A549 (cell line): Measurements from ENCODE around the gene TSPAN19. TPM values are rescaled to one million over a fixed set of nuclear protein-coding genes. Genes with fewer than 3 reads are reported as not detected.

ENCODE experiments used
- ATAC-seq, 2 experiments: fragments of 200-7000 bp in 1 of 2; fragments of >200 bp in 1 of 2; cut with Nextera tagmentation in 1 of 2; cut with Tn5 transposase in 1 of 2; 3 replicates each; pipeline versions ENCODE4 v1.8.0 to v1.9.1; 2018 to 2020; ENCODE audit warnings: mild to moderate bottlenecking in 1 of 2, moderate library complexity in 1 of 2
- CTCF ChIA-PET: fragments of 300-600 bp; sonication (Branson Sonifier 250); formaldehyde crosslinking; extraction: SDS; loops from one replicate; lab custom pipeline; 2021; ENCODE audit warnings: antibody characterized with exemption, inconsistent platforms; lab: Yijun Ruan, JAX
- POLR2A ChIA-PET: fragments of 350-600 bp; formaldehyde crosslinking; extraction: SDS; loops from one replicate; lab custom pipeline; 2021; ENCODE audit warnings: antibody characterized with exemption, inconsistent platforms; lab: Yijun Ruan, JAX
- DNase-seq, 2 experiments: peaks; one replicate each; pipeline versions ENCODE4 v3.0.0 to v3.0.0-alpha.2; 2011 to 2016; ENCODE audit warnings: low read depth in 1 of 2, low spot score in 1 of 2
- FAIRE-seq: peaks from 2 replicates; lab custom pipeline; 2011; peaks lifted over from hg19 to GRCh38; lab: Jason Lieb, UNC
- H3K27ac ChIP-seq, 2 experiments: fragments of >200 bp; sonication (Bioruptor Twin); formaldehyde crosslinking; 3 replicates each; pipeline ENCODE4 v1.5.1; 2016 to 2017
- H3K4me1 ChIP-seq: fragments of >200 bp; sonication (Bioruptor Twin); formaldehyde crosslinking; 3 replicates; pipeline ENCODE4 v1.6.1; 2016
- H3K4me2 ChIP-seq: fragments of >200 bp; sonication (Bioruptor Twin); formaldehyde crosslinking; 3 replicates; pipeline ENCODE4 v1.6.1; 2016
- H3K4me3 ChIP-seq: fragments of >200 bp; sonication (Bioruptor Twin); formaldehyde crosslinking; 3 replicates; pipeline ENCODE4 v1.5.1; 2016
- H3K9me3 ChIP-seq: fragments of >200 bp; sonication (Bioruptor Twin); formaldehyde crosslinking; 3 replicates; pipeline ENCODE4 v1.6.1; 2016
- BHLHE40 ChIP-seq: IDR thresholded peaks from 2 replicates; pipeline ENCODE4 v1.6.1; 2012; ENCODE audit warnings: low read depth, low read length, inconsistent platforms
- CBX8 ChIP-seq: fragments of 200-600 bp; sonication (generic); IDR thresholded peaks from 2 replicates; pipeline ENCODE4 v1.6.1; 2016
- CEBPB ChIP-seq, 2 experiments: fragments of >200 bp in 1 of 2; sonication (Bioruptor Twin) in 1 of 2; formaldehyde crosslinking in 1 of 2; IDR thresholded peaks; 2 replicates each; pipeline ENCODE4 v1.6.1; 2012 to 2016
- EHF ChIP-seq: fragments of 250-450 bp; sonication (Bioruptor Pico); IDR thresholded peaks from 2 replicates; pipeline ENCODE4 v1.5.0; 2020; ENCODE audit warnings: mild to moderate bottlenecking
- ELK1 ChIP-seq: fragments of 150-350 bp; IDR thresholded peaks from 2 replicates; pipeline ENCODE4 v1.6.1; 2014; ENCODE audit warnings: low read depth, mild to moderate bottlenecking, low read length
- FOSB ChIP-seq: fragments of 250-450 bp; sonication (Bioruptor Pico); IDR thresholded peaks from 2 replicates; pipeline ENCODE4 v1.5.0; 2020; ENCODE audit warnings: mild to moderate bottlenecking, moderate library complexity
- FOSL2 ChIP-seq, 2 experiments: fragments of 450-650 bp in 1 of 2; fragments of >200 bp in 1 of 2; sonication (Bioruptor Twin) in 1 of 2; formaldehyde crosslinking; IDR thresholded peaks; 2 replicates each; pipeline versions ENCODE4 v1.5.0 to v1.6.1; 2016 to 2020; ENCODE audit warnings: mild to moderate bottlenecking in 1 of 2, moderate library complexity in 1 of 2
- HOXB5 ChIP-seq: fragments of 250-450 bp; sonication (Bioruptor Pico); IDR thresholded peaks from 2 replicates; pipeline ENCODE4 v1.5.0; 2020; ENCODE audit warnings: mild to moderate bottlenecking, moderate library complexity
- JUNB ChIP-seq: fragments of >200 bp; sonication (Bioruptor Twin); formaldehyde crosslinking; IDR thresholded peaks from 2 replicates; pipeline ENCODE4 v1.6.1; 2016
- KDM1A ChIP-seq: fragments of 200-600 bp; sonication (generic); IDR thresholded peaks from 2 replicates; pipeline ENCODE4 v1.6.1; 2016; ENCODE audit warnings: low read depth, mild to moderate bottlenecking
- NFE2L2 ChIP-seq: fragments of 150-350 bp; conservative IDR thresholded peaks from 2 replicates; pipeline ENCODE4 v1.6.1; 2014; ENCODE audit warnings: low read length
- NR3C1 ChIP-seq: fragments of >200 bp; sonication (Bioruptor Twin); formaldehyde crosslinking; IDR thresholded peaks from 3 replicates; pipeline ENCODE4 v1.6.1; 2017
- PHF8 ChIP-seq: fragments of 200-600 bp; sonication (generic); IDR thresholded peaks from 2 replicates; pipeline ENCODE4 v1.6.1; 2016; ENCODE audit warnings: low read depth, mild to moderate bottlenecking, antibody characterized with exemption, moderate library complexity, borderline replicate concordance
- RCOR1 ChIP-seq: fragments of 150-350 bp; IDR thresholded peaks from 2 replicates; pipeline ENCODE4 v1.6.1; 2014; ENCODE audit warnings: antibody characterized with exemption, low read length, low read depth
- REST ChIP-seq: fragments of 200-600 bp; sonication (generic); IDR thresholded peaks from 2 replicates; pipeline ENCODE4 v1.6.1; 2016; ENCODE audit warnings: antibody characterized with exemption, mild to moderate bottlenecking, moderate library complexity
- RFX5 ChIP-seq: fragments of 450-650 bp; IDR thresholded peaks from 2 replicates; pipeline ENCODE4 v1.7.1; 2014; ENCODE audit warnings: antibody characterized with exemption, mild to moderate bottlenecking, moderate library complexity
- RNF2 ChIP-seq: fragments of 200-600 bp; sonication (generic); IDR thresholded peaks from 2 replicates; pipeline ENCODE4 v1.6.1; 2016; ENCODE audit warnings: low read depth, mild to moderate bottlenecking, antibody characterized with exemption, moderate library complexity, borderline replicate concordance
- SMC3 ChIP-seq: fragments of >200 bp; sonication (Bioruptor Twin); formaldehyde crosslinking; IDR thresholded peaks from 3 replicates; pipeline ENCODE4 v1.6.1; 2018; ENCODE audit warnings: inconsistent platforms
- TFCP2L1 ChIP-seq: fragments of 250-450 bp; sonication (Bioruptor Pico); IDR thresholded peaks from 2 replicates; pipeline ENCODE4 v1.5.0; 2021; ENCODE audit warnings: mild to moderate bottlenecking
- WGBS: methylation state at CpG from one replicate; pipeline ENCODE4 v1.1.6; 2017; ENCODE audit errors: missing lambda C conversion rate; 5-methylcytosine and 5-hydroxymethylcytosine counted together
- polyA plus RNA-seq, 4 experiments: library from polyadenylated mRNA; depleted of rRNA in 3 of 4; stranded (reverse); fragments of >200 nt; fragmentation: RNase III in 1 of 4; extraction: RNeasy Plus Mini Kit Qiagen cat#74134 plus additional on column Dnase treatment in 1 of 4; gene quantifications; 2 replicates in 3 of 4; 3 replicates in 1 of 4; pipeline ENCODE4 v1.2.3, GENCODE V29; 2011 to 2017
- TF ChIP-seq, protein P1 (sequence below): IDR thresholded peaks from 2 replicates; pipeline ENCODE4 v1.6.1; 2012
- TF ChIP-seq, protein P2 (sequence below): fragments of 450-650 bp; IDR thresholded peaks from 2 replicates; pipeline ENCODE4 v1.6.1; 2014; ENCODE audit warnings: antibody characterized with exemption

The TSPAN19 gene
- polyA plus RNA-seq, 2 of the 4 experiments (the other 2 are of a cell fraction) = 0.12 to 0.36 TPM

DNA sequence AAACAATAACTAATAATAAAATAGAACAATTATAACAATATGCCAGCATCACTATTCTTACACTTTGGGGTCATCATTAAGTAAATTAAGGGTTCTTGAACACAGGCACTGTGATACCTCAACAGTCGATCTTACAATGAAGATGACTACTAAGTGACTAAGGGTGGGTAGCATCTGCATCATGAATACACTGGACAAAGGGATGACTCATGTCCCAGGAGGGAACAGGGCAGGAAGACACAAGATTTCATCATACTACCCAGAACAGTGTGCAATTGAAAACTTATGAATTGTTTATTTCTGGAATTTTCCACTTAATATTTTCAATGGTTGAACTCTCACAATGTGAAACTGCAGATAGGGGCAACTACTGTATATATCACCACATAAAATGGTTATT is 19.7 kb downstream of the TSPAN19 start:
- Histone ChIP-seq H3K9me3 (no peaks in the 10 kb centered on the region), H3K4me3 (no peak overlapping the region), H3K4me1 (peaks cover 16% of the 10 kb centered on the region; the same call in 2 of the 3 replicates), H3K27ac (peak overlapping the region in 1 of 2 experiments; percentile 52; a peak in 3 of 6 replicates), H3K4me2 (peak overlapping the region; percentile 34)
- ATAC-seq = peak; percentile 93 to 98
- DNase-seq = peak; percentile 33 to 78
- TF ChIP-seq BHLHE40 (no peak), JUNB (peak; percentile 61), ELK1 (no peak), PHF8 (no peak), CEBPB (IDR thresholded peaks at IDR 0.05) (peak; percentile 48 to 66; a peak in 3 of 4 replicates), FOSL2 (IDR thresholded peaks at IDR 0.05) (peak; percentile 68; the same call in 1 of the 2 replicates), FOSL2 (CRISPR knock-in tag; IDR thresholded peaks at IDR 0.05) (peak; percentile 87)
- ChIA-PET CTCF (no interaction called here), POLR2A (no interaction called here)
- FAIRE-seq = no peak
- whole genome bisulfite sequencing = 3% methylated on average over 1 of the region's 1 CpG

- CTCF ChIA-PET = no interaction called here
- Histone ChIP-seq H3K4me2 (peak overlapping the region; percentile 7), H3K4me3 (no peak overlapping the region), H3K9me3 (no peaks in the 10 kb centered on the region), H3K27ac (0 out of 6 replicates have a peak overlapping the region, but pooled peaks of 1 of the 2 experiments have one; percentile 0), H3K4me1 (no peaks in the 10 kb centered on the region)
- POLR2A ChIA-PET = no interaction called here
- FAIRE-seq (no peak), DNase-seq (peak in 1 of 2 experiments; percentile 13), ATAC-seq (no peak; a peak in 1 of 6 replicates)
- TF ChIP-seq, protein P1, sequence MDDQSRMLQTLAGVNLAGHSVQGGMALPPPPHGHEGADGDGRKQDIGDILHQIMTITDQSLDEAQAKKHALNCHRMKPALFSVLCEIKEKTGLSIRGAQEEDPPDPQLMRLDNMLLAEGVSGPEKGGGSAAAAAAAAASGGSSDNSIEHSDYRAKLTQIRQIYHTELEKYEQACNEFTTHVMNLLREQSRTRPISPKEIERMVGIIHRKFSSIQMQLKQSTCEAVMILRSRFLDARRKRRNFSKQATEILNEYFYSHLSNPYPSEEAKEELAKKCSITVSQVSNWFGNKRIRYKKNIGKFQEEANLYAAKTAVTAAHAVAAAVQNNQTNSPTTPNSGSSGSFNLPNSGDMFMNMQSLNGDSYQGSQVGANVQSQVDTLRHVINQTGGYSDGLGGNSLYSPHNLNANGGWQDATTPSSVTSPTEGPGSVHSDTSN = no peak
- TF ChIP-seq, protein P2, sequence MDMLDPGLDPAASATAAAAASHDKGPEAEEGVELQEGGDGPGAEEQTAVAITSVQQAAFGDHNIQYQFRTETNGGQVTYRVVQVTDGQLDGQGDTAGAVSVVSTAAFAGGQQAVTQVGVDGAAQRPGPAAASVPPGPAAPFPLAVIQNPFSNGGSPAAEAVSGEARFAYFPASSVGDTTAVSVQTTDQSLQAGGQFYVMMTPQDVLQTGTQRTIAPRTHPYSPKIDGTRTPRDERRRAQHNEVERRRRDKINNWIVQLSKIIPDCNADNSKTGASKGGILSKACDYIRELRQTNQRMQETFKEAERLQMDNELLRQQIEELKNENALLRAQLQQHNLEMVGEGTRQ = no peak
- no peak for TF ChIP-seq HOXB5
- no peak for TF ChIP-seq CBX8
- no peak for TF ChIP-seq TFCP2L1 (CRISPR knock-in tag)
- no peak for TF ChIP-seq NR3C1
- no peak for TF ChIP-seq RFX5
- TF ChIP-seq SMC3 = no peak
- TF ChIP-seq RCOR1 = no peak
- no peak for TF ChIP-seq KDM1A
- 2% methylated on average over 4 of the region's 4 CpGs for WGBS
These were observed 28.2 kb downstream of the TSPAN19 start for GRCh38 chr12:85007836-85008235.

DNA sequence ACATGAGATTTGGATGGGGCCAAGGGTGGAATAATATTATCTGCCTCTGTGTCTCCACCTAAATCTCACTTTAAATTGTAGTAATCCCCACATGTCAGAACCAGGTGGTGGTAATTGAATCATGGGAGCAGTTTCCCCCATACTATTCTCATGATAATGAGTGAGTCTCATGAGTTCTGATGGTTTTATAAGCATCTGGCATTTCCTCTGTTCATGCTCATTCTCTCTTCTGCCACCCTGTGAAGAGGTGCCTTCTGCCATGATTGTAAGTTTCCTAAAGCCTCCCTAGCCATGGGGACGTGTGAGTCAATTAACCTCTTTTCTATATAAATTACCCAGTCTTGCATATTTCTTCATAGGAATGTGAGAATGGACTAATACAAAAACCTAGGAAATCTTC is 29.9 kb downstream of the TSPAN19 start:
- H3K4me3 ChIP-seq = no peak overlapping the region
- no peaks in the 10 kb centered on the region for H3K9me3 ChIP-seq
- no peak for DNase-seq
- CTCF ChIA-PET = no interaction called here
- no peak for TF ChIP-seq RFX5
- TF ChIP-seq EHF = no peak
- TF ChIP-seq NFE2L2 = no peak
- no peak for TF ChIP-seq FOSL2 (IDR thresholded peaks at IDR 0.05)
- TF ChIP-seq FOSL2 (CRISPR knock-in tag; IDR thresholded peaks at IDR 0.05) = no peak
- no peak for TF ChIP-seq FOSB (CRISPR knock-in tag)
- TF ChIP-seq REST = no peak
- no peak for TF ChIP-seq BHLHE40
- TF ChIP-seq SMC3 = no peak
- no peak for TF ChIP-seq RNF2
- TF ChIP-seq, protein P2 = no peak
- ATAC-seq = no peak
- no peaks in the 10 kb centered on the region for H3K4me1 ChIP-seq
- H3K4me2 ChIP-seq = no peak overlapping the region
- POLR2A ChIA-PET = no interaction called here
- 22% methylated on average over 1 of the region's 1 CpG for WGBS
- no peak for FAIRE-seq
- H3K27ac ChIP-seq = no peak overlapping the region
